ENCODE results near the gene DIPK1C. TPM values are rescaled to one million over a fixed set of nuclear protein-coding genes. Genes with fewer than 3 reads are reported as not detected.

Gene DIPK1C
- total RNA-seq, 1 experiment from 2014 or later = not detected

- Histone ChIP-seq H3K4me1 (ENCODE audit: control insufficient read depth in 1 of 2, insufficient read depth in 2 of 2, low read length in 2 of 2) (no peaks in the 10 kb centered on the region), H4K20me1 (ENCODE audit: insufficient read depth) (no peaks in the 10 kb centered on the region), H3K79me2 (ENCODE audit: insufficient read depth, low read length) (no peaks in the 10 kb centered on the region), H3K9me3 (ENCODE audit: control insufficient read depth in 1 of 2, insufficient read depth in 1 of 2, low read depth in 1 of 2, low read length in 2 of 2) (no peaks in the 10 kb centered on the region), H3K27ac (ENCODE audit: low read depth, low read length) (no peak overlapping the region), H3K9me2 (ENCODE audit: insufficient read depth) (no peaks in the 10 kb centered on the region), H3K4me3 (replicated peaks in 1 of 2; ENCODE audit: low read depth in 1 of 2, low read length in 2 of 2) (no peak overlapping the region), H3K9ac (ENCODE audit: low read length) (no peak overlapping the region), H3K4me2 (ENCODE audit: low read length) (no peak overlapping the region), H2AFZ (ENCODE audit: low read depth, low read length, poor library complexity, severe bottlenecking) (no peak overlapping the region), H3K36me3 (ENCODE audit: control insufficient read depth in 1 of 2, insufficient read depth in 2 of 2, low read length in 2 of 2) (peaks cover 16 to 34% of the 10 kb centered on the region in 2 experiments; a peak in 3 of 4 replicates), H3K27me3 (ENCODE audit: insufficient read depth, low read length) (no peaks in the 10 kb centered on the region)
- CTCF ChIA-PET = no interaction called here
- DNase-seq (ENCODE audit: low read depth, low spot score) (no peak), ATAC-seq (no peak)
- TF ChIP-seq REST (IDR thresholded peaks at IDR 0.05; ENCODE audit: low read depth) (no peak), POLR2A (IDR thresholded peaks at IDR 0.05; ENCODE audit: borderline replicate concordance, extremely low read depth, insufficient read depth, insufficient read length) (no peak), SIN3A (IDR thresholded peaks at IDR 0.05; ENCODE audit: low read depth) (no peak), POLR2AphosphoS5 (IDR thresholded peaks at IDR 0.05; ENCODE audit: low read depth, low read length) (no peak), ZNF274 (IDR thresholded peaks at IDR 0.05; ENCODE audit: low read depth, low read length) (no peak), EGR1 (IDR thresholded peaks at IDR 0.05; ENCODE audit: low read depth) (no peak), YY1 (IDR thresholded peaks at IDR 0.05; ENCODE audit: extremely low read depth, insufficient replicate concordance, low read depth, low read length) (no peak), CBX3 (IDR thresholded peaks at IDR 0.05; ENCODE audit: low read depth) (no peak), CEBPB (IDR thresholded peaks at IDR 0.05; ENCODE audit: low read depth) (no peak), RAD21 (IDR thresholded peaks at IDR 0.05; ENCODE audit: low read depth) (no peak), MAX (IDR thresholded peaks at IDR 0.05) (no peak), FOSL1 (IDR thresholded peaks at IDR 0.05; ENCODE audit: low read depth) (no peak), EZH2phosphoT487 (IDR thresholded peaks at IDR 0.05; ENCODE audit: borderline replicate concordance) (no peak)
- POLR2A ChIA-PET = no interaction called here
- RAD21 ChIA-PET (ENCODE audit: low non-redundant PET in 1 of 2, low total read pairs in 2 of 2, uncharacterized antibody in 2 of 2, unreplicated experiment in 2 of 2) = no interaction called here
- intact Hi-C loops (cut with micrococcal nuclease) = no loop called here
- BruUV-seq (replicated peaks) = no TSS peak
Observed at GRCh38 chr18:74506448-74507084, 49.5 kb upstream of the DIPK1C start.
